CD4-positive, alpha-beta T cell (primary cell): ENCODE data around the gene CD8A. TPM values are rescaled to one million over a fixed set of nuclear protein-coding genes. Genes with fewer than 3 reads are reported as not detected.
"Not testable (repeated sequence)": the region's sequence is repeated elsewhere in the genome, so short reads cannot be mapped to it uniquely, and the experiment has no call there.

Experiments used
- ATAC-seq: fragments of 200-7000 bp; cut with Tn5 transposase; one replicate; pipeline ENCODE4 v1.10.0; 2022; ENCODE audit warnings: mild to moderate bottlenecking; ENCODE audit not compliant: poor library complexity
- CTCF ChIA-PET: fragments of 350-600 bp; sonication (Branson Sonifier 250); formaldehyde crosslinking; loops from one replicate; lab custom pipeline; 2021; ENCODE audit warnings: antibody characterized with exemption, inconsistent platforms; lab: Charles Lee
- POLR2A ChIA-PET: fragments of 350-600 bp; sonication (Branson Sonifier 250); formaldehyde crosslinking; loops from one replicate; lab custom pipeline; 2021; ENCODE audit warnings: antibody characterized with exemption, inconsistent platforms; lab: Charles Lee
- DNase-seq, 14 experiments: peaks; one replicate each; pipeline ENCODE4 v3.0.0-alpha.2; 2013 to 2020; ENCODE audit warnings: mixed read lengths in 2 of 14
- H3K27ac ChIP-seq, 2 donors: one replicate each; pipeline versions ENCODE4 v1.5.1 to v1.7.0; 2013; ENCODE audit warnings: low read length in 2 of 2, low read depth in 1 of 2, mild to moderate bottlenecking in 1 of 2
- H3K27me3 ChIP-seq, 2 experiments: 1 replicate in 1 of 2; 2 replicates in 1 of 2; pipeline versions ENCODE4 v1.6.1 to v1.7.0; 2013; ENCODE audit warnings: low read length in 2 of 2, control low read depth in 1 of 2, mild to moderate bottlenecking in 1 of 2, moderate library complexity in 1 of 2; ENCODE audit not compliant: insufficient read depth in 2 of 2, control insufficient read depth in 1 of 2
- H3K36me3 ChIP-seq: one replicate; pipeline ENCODE4 v1.6.1; 2013; ENCODE audit warnings: low read length, control low read depth; ENCODE audit not compliant: insufficient read depth
- H3K4me1 ChIP-seq: one replicate; pipeline ENCODE4 v1.6.1; 2013; ENCODE audit warnings: low read length, control low read depth; ENCODE audit not compliant: insufficient read depth
- H3K4me3 ChIP-seq: one replicate; pipeline ENCODE4 v1.5.1; 2013; ENCODE audit warnings: mild to moderate bottlenecking, low read length, moderate library complexity
- H3K9me3 ChIP-seq, 2 experiments: 1 replicate in 1 of 2; 2 replicates in 1 of 2; pipeline versions ENCODE4 v1.6.1 to v1.7.0; 2013; ENCODE audit warnings: low read length in 2 of 2, mild to moderate bottlenecking in 2 of 2, control low read depth in 1 of 2, moderate library complexity in 1 of 2; ENCODE audit not compliant: control insufficient read depth in 1 of 2, insufficient read depth in 1 of 2
- H3K27ac Mint-ChIP-seq: one replicate; pipeline ENCODE4 v1.8.0; 2020; ENCODE audit warnings: mixed read lengths
- H3K27me3 Mint-ChIP-seq: one replicate; pipeline ENCODE4 v1.8.0; 2021; ENCODE audit warnings: mixed read lengths
- H3K36me3 Mint-ChIP-seq: one replicate; pipeline ENCODE4 v1.8.0; 2021; ENCODE audit warnings: low read depth, mixed read lengths
- H3K4me1 Mint-ChIP-seq: one replicate; pipeline ENCODE4 v1.8.0; 2021; ENCODE audit warnings: low read depth, mixed read lengths
- H3K4me3 Mint-ChIP-seq: one replicate; pipeline ENCODE4 v1.8.0; 2020; ENCODE audit warnings: mild to moderate bottlenecking, mixed read lengths
- H3K9me3 Mint-ChIP-seq: one replicate; pipeline ENCODE4 v1.8.0; 2020; ENCODE audit warnings: mixed read lengths
- CTCF ChIP-seq: fragments of 200-600 bp; IDR thresholded peaks from one replicate; pipeline ENCODE4 v1.8.0; 2022; ENCODE audit warnings: antibody characterized with exemption, mild to moderate bottlenecking
- intact Hi-C, 2 experiments: fragments of 100-400 bp; cut with DNase I in 1 of 2; cut with micrococcal nuclease in 1 of 2; formaldehyde crosslinking; loops; one replicate each; pipeline versions ENCODE4 v1.15.1 to v1.9.0; 2023 to 2025; cut with DNase I, micrococcal nuclease
- total RNA-seq, 174 experiments: library from RNA in 2 of 174; stranded (reverse) in 2 of 174; gene quantifications; one replicate each; pipeline ENCODE4 v1.2.3 and lab custom pipeline; 2021 to 2026

CD8A gene
- total RNA-seq, 2 experiments from 2014 or later, result 1.3 to 2.1 TPM

GRCh38 chr2:86835548-86835889, 44.8 kb upstream of the CD8A start:
- H3K9me3 Mint-ChIP-seq, H3K4me3 ChIP-seq, H3K27me3 Mint-ChIP-seq, H3K36me3 ChIP-seq, H3K27ac Mint-ChIP-seq, DNase-seq, H3K36me3 Mint-ChIP-seq, POLR2A ChIA-PET, ATAC-seq, H3K4me1 ChIP-seq, CTCF ChIA-PET, intact Hi-C loops, H3K9me3 ChIP-seq, H3K4me3 Mint-ChIP-seq, H3K27me3 ChIP-seq, H3K27ac ChIP-seq: not testable (repeated sequence)
- peaks cover 14% of the 10 kb centered on the region for H3K4me1 Mint-ChIP-seq

GRCh38 chr2:86833315-86833714, 42.6 kb upstream of the CD8A start:
- no peaks in the 10 kb centered on the region for H3K4me1 ChIP-seq
- TF ChIP-seq CTCF, result no peak
- peaks cover 6% of the 10 kb centered on the region for H3K27me3 Mint-ChIP-seq
- H3K9me3 Mint-ChIP-seq, result no peaks in the 10 kb centered on the region
- no peaks in the 10 kb centered on the region for H3K9me3 ChIP-seq
- peaks cover 14% of the 10 kb centered on the region for H3K4me1 Mint-ChIP-seq
- H3K27ac ChIP-seq, result no peak overlapping the region
- intact Hi-C loops, result no loop called here
- no peak for ATAC-seq
- H3K4me3 Mint-ChIP-seq, result no peak overlapping the region
- H3K36me3 ChIP-seq, result no peaks in the 10 kb centered on the region
- DNase-seq, result no peak
- no peak overlapping the region for H3K4me3 ChIP-seq
- H3K27ac Mint-ChIP-seq, result no peak overlapping the region
- POLR2A ChIA-PET, result no interaction called here
- H3K27me3 ChIP-seq, result peaks cover 0 to 3% of the 10 kb centered on the region in 2 experiments
- CTCF ChIA-PET, result no interaction called here
- no peaks in the 10 kb centered on the region for H3K36me3 Mint-ChIP-seq

GRCh38 chr2:86832334-86833096, 41.8 kb upstream of the CD8A start:
- Mint-ChIP-seq H3K9me3 (no peaks in the 10 kb centered on the region), H3K36me3 (no peaks in the 10 kb centered on the region), H3K27me3 (peaks cover 6% of the 10 kb centered on the region), H3K4me3 (no peak overlapping the region), H3K4me1 (peaks cover 8% of the 10 kb centered on the region), H3K27ac (no peak overlapping the region)
- no peaks in the 10 kb centered on the region for H3K9me3 ChIP-seq
- no peak for ATAC-seq
- POLR2A ChIA-PET, result no interaction called here
- no peak overlapping the region for H3K4me3 ChIP-seq
- intact Hi-C loops, result no loop called here
- no peak overlapping the region for H3K27ac ChIP-seq
- TF ChIP-seq CTCF, result no peak
- CTCF ChIA-PET, result no interaction called here
- H3K27me3 ChIP-seq, result peaks cover 0 to 5% of the 10 kb centered on the region in 2 experiments
- H3K4me1 ChIP-seq, result no peaks in the 10 kb centered on the region
- DNase-seq, result no peak
- no peaks in the 10 kb centered on the region for H3K36me3 ChIP-seq

- ATAC-seq (no peak), DNase-seq (no peak)
- Mint-ChIP-seq H3K36me3 (no peaks in the 10 kb centered on the region), H3K4me1 (peaks cover 2% of the 10 kb centered on the region), H3K27me3 (peaks cover 6% of the 10 kb centered on the region), H3K27ac (no peak overlapping the region), H3K4me3 (no peak overlapping the region), H3K9me3 (no peaks in the 10 kb centered on the region)
- Histone ChIP-seq H3K36me3 (no peaks in the 10 kb centered on the region), H3K4me3 (no peak overlapping the region), H3K4me1 (no peaks in the 10 kb centered on the region), H3K27ac (no peak overlapping the region), H3K27me3 (peaks cover 0 to 5% of the 10 kb centered on the region in 2 experiments), H3K9me3 (no peaks in the 10 kb centered on the region)
- POLR2A ChIA-PET, result no interaction called here
- TF ChIP-seq CTCF, result no peak
- CTCF ChIA-PET, result no interaction called here
- intact Hi-C loops, result no loop called here
Measured at GRCh38 chr2:86831537-86831936, 40.8 kb upstream of the CD8A start.
